ENCODE data around the gene CARMIL1. TPM values are rescaled to one million over a fixed set of nuclear protein-coding genes. Genes with fewer than 3 reads are reported as not detected.

The CARMIL1 gene
- total and polyA plus RNA-seq, 5 donors from 2014 or later: 0.36 to 3.0 (median 0.49) TPM

- no peak for ATAC-seq (ENCODE audit: low read depth in 2 of 2)
- Mint-ChIP-seq H3K27ac (no peak overlapping the region), H3K27me3 (peaks cover 4% of the 10 kb centered on the region), H3K9me3 (no peaks in the 10 kb centered on the region), H3K4me3 (no peak overlapping the region), H3K4me1 (peaks cover 7 to 25% (median 24%) of the 10 kb centered on the region in 4 donors), H3K36me3 (no peaks in the 10 kb centered on the region)
- no peaks in the 10 kb centered on the region for H3K36me3 ChIP-seq (ENCODE audit: control insufficient read depth, insufficient read depth, low read length)
- no peaks in the 10 kb centered on the region for H3K27me3 ChIP-seq (ENCODE audit: control insufficient read depth, insufficient read depth, low read length)
- no peaks in the 10 kb centered on the region for H3K9me3 ChIP-seq (ENCODE audit: control insufficient read depth in 2 of 2, low read length in 2 of 2)
- H3K4me1 ChIP-seq (ENCODE audit: control insufficient read depth, insufficient read depth, low read length, poor library complexity, severe bottlenecking): peaks cover 23% of the 10 kb centered on the region
- H3K4me3 ChIP-seq (ENCODE audit: low read depth, low read length): no peak overlapping the region
- no peak for DNase-seq
- no peak overlapping the region for H3K27ac ChIP-seq (ENCODE audit: insufficient read depth, low read length, poor library complexity, severe bottlenecking)
These were observed 84.3 kb downstream of the CARMIL1 start for GRCh38 chr6:25363427-25363826.

GRCh38 chr6:25365154-25365553 lies 86.0 kb downstream of the CARMIL1 start:
- no peaks in the 10 kb centered on the region for H3K36me3 ChIP-seq (ENCODE audit: control insufficient read depth, insufficient read depth, low read length)
- H3K4me3 ChIP-seq (ENCODE audit: low read depth, low read length): no peak overlapping the region
- no peak overlapping the region for H3K27ac ChIP-seq (ENCODE audit: insufficient read depth, low read length, poor library complexity, severe bottlenecking)
- no peak overlapping the region for H3K4me3 Mint-ChIP-seq
- DNase-seq (no peak), ATAC-seq (ENCODE audit: low read depth in 2 of 2) (no peak)
- peaks cover 31% of the 10 kb centered on the region for H3K4me1 ChIP-seq (ENCODE audit: control insufficient read depth, insufficient read depth, low read length, poor library complexity, severe bottlenecking)
- H3K27me3 Mint-ChIP-seq: peaks cover 4% of the 10 kb centered on the region
- no peak overlapping the region for H3K27ac Mint-ChIP-seq
- H3K9me3 ChIP-seq (ENCODE audit: control insufficient read depth in 2 of 2, low read length in 2 of 2): no peaks in the 10 kb centered on the region
- no peaks in the 10 kb centered on the region for H3K36me3 Mint-ChIP-seq
- no peaks in the 10 kb centered on the region for H3K27me3 ChIP-seq (ENCODE audit: control insufficient read depth, insufficient read depth, low read length)
- H3K4me1 Mint-ChIP-seq: peaks cover 7 to 40% (median 34%) of the 10 kb centered on the region in 4 donors
- H3K9me3 Mint-ChIP-seq: peaks cover 0 to 1% (median 0%) of the 10 kb centered on the region in 7 donors

DNA sequence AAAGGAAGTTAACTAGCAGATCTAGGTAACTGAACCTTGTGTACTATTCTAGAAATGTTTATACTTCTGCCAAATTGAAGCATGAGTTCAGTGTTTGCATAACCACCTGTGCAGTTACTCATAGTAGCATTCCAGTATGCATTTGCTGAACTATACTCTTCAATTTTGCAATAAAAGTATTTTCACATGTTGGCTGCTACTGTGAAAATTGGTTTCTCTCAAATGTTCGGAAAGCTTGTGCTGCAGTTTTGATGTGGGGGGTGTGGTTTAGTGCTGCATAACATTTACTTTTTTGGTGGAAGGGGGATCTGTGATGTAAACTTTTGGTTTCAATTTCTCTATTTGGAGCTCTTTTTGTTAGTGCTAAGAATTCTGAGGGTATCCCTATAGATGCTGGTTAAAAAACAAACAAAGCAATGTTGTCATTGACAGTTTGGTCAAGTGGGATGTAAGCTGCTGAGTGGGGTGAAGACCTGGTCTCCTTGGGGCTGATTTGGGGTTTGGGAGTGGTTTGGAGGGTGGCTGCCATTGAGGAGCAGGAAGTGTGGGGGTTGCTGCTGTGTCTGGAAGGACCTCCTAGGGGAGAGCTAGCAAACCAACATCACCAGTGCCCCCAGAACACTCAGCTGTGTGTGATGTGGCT lies 87.8 kb downstream of the CARMIL1 start:
- peak in 2 of 3 donors; percentile 62 to 78 for DNase-seq
- Histone ChIP-seq H3K9me3 (ENCODE audit: control insufficient read depth in 2 of 2, low read length in 2 of 2) (no peaks in the 10 kb centered on the region), H3K27me3 (ENCODE audit: control insufficient read depth, insufficient read depth, low read length) (no peaks in the 10 kb centered on the region), H3K36me3 (ENCODE audit: control insufficient read depth, insufficient read depth, low read length) (no peaks in the 10 kb centered on the region), H3K27ac (ENCODE audit: insufficient read depth, low read length, poor library complexity, severe bottlenecking) (peak overlapping the region; percentile 70), H3K4me1 (ENCODE audit: control insufficient read depth, insufficient read depth, low read length, poor library complexity, severe bottlenecking) (peaks cover 37% of the 10 kb centered on the region), H3K4me3 (ENCODE audit: low read depth, low read length) (peak overlapping the region; percentile 70)
- peak overlapping the region; percentile 37 to 89 (median 86) for H3K4me3 Mint-ChIP-seq
- peaks cover 7 to 55% (median 45%) of the 10 kb centered on the region in 4 donors for H3K4me1 Mint-ChIP-seq
- ATAC-seq (ENCODE audit: low read depth in 2 of 2): peak; percentile 28 to 44
- peaks cover 0 to 2% (median 0%) of the 10 kb centered on the region in 7 donors for H3K9me3 Mint-ChIP-seq
- H3K27ac Mint-ChIP-seq: peak overlapping the region; percentile 69 to 96 (median 96)
- H3K36me3 Mint-ChIP-seq: no peaks in the 10 kb centered on the region
- peaks cover 4% of the 10 kb centered on the region for H3K27me3 Mint-ChIP-seq

DNA sequence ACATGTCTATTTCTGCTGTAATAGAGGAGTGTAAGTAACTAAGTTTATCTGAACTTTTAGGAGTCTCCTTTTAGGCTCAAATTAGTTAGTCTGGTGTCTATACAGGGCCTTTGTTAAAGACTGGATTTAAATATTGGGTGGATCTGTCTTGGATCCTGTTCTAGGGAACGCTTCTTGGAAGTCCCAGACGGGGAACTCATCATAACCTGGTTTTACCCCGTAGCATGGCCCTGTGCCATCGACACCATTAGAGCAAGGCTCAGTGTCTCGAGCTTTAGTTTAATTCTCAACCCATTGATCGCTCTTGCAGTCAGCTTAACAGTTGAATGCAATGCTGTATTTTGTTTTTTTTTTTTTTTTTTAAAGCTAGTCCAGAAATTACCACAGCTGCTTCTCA lies 89.9 kb downstream of the CARMIL1 start:
- Mint-ChIP-seq H3K4me3 (peak overlapping the region in 2 of 4 donors; percentile 75 to 81), H3K27me3 (peaks cover 4% of the 10 kb centered on the region), H3K27ac (peak overlapping the region in 2 of 3 donors; percentile 80 to 96), H3K4me1 (peaks cover 7 to 59% (median 48%) of the 10 kb centered on the region in 4 donors), H3K9me3 (peaks cover 0 to 3% (median 0%) of the 10 kb centered on the region in 7 donors), H3K36me3 (peaks cover 3% of the 10 kb centered on the region)
- Histone ChIP-seq H3K36me3 (ENCODE audit: control insufficient read depth, insufficient read depth, low read length) (no peaks in the 10 kb centered on the region), H3K4me1 (ENCODE audit: control insufficient read depth, insufficient read depth, low read length, poor library complexity, severe bottlenecking) (peaks cover 37% of the 10 kb centered on the region), H3K4me3 (ENCODE audit: low read depth, low read length) (peak overlapping the region; percentile 60), H3K27ac (ENCODE audit: insufficient read depth, low read length, poor library complexity, severe bottlenecking) (no peak overlapping the region), H3K27me3 (ENCODE audit: control insufficient read depth, insufficient read depth, low read length) (no peaks in the 10 kb centered on the region), H3K9me3 (ENCODE audit: control insufficient read depth in 2 of 2, low read length in 2 of 2) (no peaks in the 10 kb centered on the region)
- no peak for DNase-seq
- no peak for ATAC-seq (ENCODE audit: low read depth in 2 of 2)

DNA sequence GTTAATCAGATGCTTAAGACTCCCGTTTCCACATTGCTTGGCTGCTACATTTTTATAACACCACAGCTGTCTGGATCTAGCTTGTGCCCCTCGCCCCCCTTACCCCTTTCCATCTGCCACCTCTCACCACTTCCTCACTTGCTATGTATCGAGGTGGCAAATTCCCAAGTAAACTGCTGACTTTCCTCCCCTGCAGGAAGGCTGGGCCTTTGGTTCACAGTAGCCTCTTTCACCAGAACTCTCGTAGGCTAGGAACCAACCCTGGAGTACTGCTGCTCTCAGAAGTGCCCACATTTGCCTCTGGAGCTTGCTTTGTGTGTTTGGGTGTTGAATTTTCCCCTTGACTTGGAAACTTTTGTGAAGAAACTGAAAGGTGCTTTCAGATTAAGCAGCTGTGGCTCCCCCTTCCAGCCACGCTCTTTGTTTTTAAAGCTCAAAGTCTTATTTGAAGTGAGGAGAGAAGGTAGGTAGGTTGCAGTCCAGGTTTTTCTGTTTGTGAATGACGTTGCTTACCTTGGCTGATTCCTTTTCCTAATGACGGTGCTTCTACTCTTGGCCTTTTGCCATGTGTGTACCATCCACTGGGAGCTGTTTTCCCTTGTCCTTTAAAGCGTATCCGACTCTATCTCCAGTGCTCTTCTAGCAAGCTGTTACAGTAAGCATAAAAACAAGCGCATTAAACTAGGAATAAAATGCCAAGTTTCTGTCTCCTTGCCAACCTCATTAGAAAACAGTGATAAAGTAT lies 90.4 kb downstream of the CARMIL1 start:
- peak overlapping the region; percentile 60 for H3K4me3 ChIP-seq (ENCODE audit: low read depth, low read length)
- ATAC-seq (ENCODE audit: low read depth in 2 of 2): no peak
- peaks cover 7 to 59% (median 50%) of the 10 kb centered on the region in 4 donors for H3K4me1 Mint-ChIP-seq

DNA sequence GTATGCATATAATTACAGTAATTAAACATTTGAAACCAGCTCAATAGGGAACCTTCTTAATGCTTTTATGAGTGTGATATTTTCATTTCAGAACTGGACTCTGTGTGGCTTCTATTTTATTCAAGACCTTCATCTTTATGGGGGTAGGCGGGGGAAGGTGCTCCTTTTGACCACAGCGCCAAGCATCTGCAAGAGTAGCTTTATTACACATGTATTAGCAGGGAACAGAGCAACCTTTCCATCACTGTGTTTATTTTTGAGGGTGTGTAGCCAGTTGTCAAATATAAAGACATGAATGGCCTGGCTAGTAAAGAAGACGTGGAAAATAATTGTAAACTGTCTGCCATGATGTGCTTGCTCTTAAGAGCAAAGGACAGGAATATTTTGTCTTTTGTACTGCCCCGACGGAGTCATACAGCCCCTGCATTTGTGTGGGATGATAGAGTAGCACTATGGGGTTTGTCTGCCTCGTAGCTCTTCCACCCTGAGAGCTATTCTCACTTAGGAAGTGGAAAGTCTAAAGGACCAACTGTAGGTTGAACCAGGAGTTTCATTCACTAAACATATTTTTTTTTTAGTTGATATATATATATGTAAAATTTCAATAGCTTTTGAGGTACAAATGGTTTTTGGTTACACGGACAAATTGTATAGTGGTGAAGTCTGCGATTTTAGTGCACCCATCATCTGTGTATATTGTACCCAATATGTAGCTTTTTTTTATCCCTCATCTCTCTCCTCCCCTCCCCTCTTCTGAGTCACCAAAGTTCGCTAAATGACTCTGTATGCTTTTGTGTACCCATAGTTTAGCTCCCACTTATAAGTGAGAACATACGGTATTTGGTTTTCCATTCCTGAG lies 91.2 kb downstream of the CARMIL1 start:
- peaks cover 0 to 5% of the 10 kb centered on the region in 2 experiments for H3K9me3 ChIP-seq (ENCODE audit: control insufficient read depth in 2 of 2, low read length in 2 of 2)
- H3K27ac ChIP-seq (ENCODE audit: insufficient read depth, low read length, poor library complexity, severe bottlenecking): no peak overlapping the region
- peak in 1 of 3 donors; percentile 19 for DNase-seq
- peak; percentile 37 to 49 for ATAC-seq (ENCODE audit: low read depth in 2 of 2)
- no peaks in the 10 kb centered on the region for H3K36me3 ChIP-seq (ENCODE audit: control insufficient read depth, insufficient read depth, low read length)
- H3K4me1 ChIP-seq (ENCODE audit: control insufficient read depth, insufficient read depth, low read length, poor library complexity, severe bottlenecking): peaks cover 37% of the 10 kb centered on the region
- Mint-ChIP-seq H3K9me3 (peaks cover 0 to 9% (median 5%) of the 10 kb centered on the region in 7 donors), H3K4me3 (peak overlapping the region; percentile 11 to 81 (median 76)), H3K27me3 (peaks cover 4% of the 10 kb centered on the region), H3K36me3 (peaks cover 7% of the 10 kb centered on the region), H3K27ac (peak overlapping the region; percentile 88 to 96 (median 91)), H3K4me1 (peaks cover 7 to 60% (median 50%) of the 10 kb centered on the region in 4 donors)
- no peaks in the 10 kb centered on the region for H3K27me3 ChIP-seq (ENCODE audit: control insufficient read depth, insufficient read depth, low read length)
- H3K4me3 ChIP-seq (ENCODE audit: low read depth, low read length): peak overlapping the region; percentile 60

More for the DNA sequence above, 90.4 kb downstream of the CARMIL1 start:
- Mint-ChIP-seq H3K27ac (peak overlapping the region; percentile 88 to 96 (median 91)), H3K4me3 (peak overlapping the region; percentile 11 to 81 (median 74)), H3K9me3 (peaks cover 0 to 5% (median 3%) of the 10 kb centered on the region in 7 donors), H3K36me3 (peaks cover 3% of the 10 kb centered on the region), H3K27me3 (peaks cover 4% of the 10 kb centered on the region)
- Histone ChIP-seq H3K27ac (ENCODE audit: insufficient read depth, low read length, poor library complexity, severe bottlenecking) (peak overlapping the region; percentile 28), H3K9me3 (ENCODE audit: control insufficient read depth in 2 of 2, low read length in 2 of 2) (no peaks in the 10 kb centered on the region), H3K36me3 (ENCODE audit: control insufficient read depth, insufficient read depth, low read length) (no peaks in the 10 kb centered on the region), H3K27me3 (ENCODE audit: control insufficient read depth, insufficient read depth, low read length) (no peaks in the 10 kb centered on the region), H3K4me1 (ENCODE audit: control insufficient read depth, insufficient read depth, low read length, poor library complexity, severe bottlenecking) (peaks cover 37% of the 10 kb centered on the region)
- peak in 2 of 3 donors; percentile 27 to 40 for DNase-seq

DNA sequence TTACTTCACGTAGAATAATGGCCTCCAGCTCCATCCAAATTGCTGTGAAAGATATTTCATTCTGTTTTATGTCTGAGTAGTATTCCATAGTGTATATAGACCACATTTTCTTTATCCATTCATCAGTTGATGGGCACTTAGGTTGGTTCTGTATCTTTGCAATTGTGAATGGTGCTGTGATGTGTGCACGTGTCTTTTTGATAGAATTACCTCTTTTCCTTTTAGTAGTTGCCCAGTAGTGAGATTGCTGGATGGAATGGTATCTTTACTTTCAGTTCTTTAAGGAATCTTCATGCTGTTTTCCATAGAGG lies 91.8 kb downstream of the CARMIL1 start:
- peak overlapping the region in 2 of 3 donors; percentile 77 to 96 for H3K27ac Mint-ChIP-seq
- no peak for DNase-seq
- peaks cover 4% of the 10 kb centered on the region for H3K27me3 Mint-ChIP-seq
- Histone ChIP-seq H3K9me3 (ENCODE audit: control insufficient read depth in 2 of 2, low read length in 2 of 2) (peaks cover 0 to 5% of the 10 kb centered on the region in 2 experiments), H3K36me3 (ENCODE audit: control insufficient read depth, insufficient read depth, low read length) (no peaks in the 10 kb centered on the region), H3K4me1 (ENCODE audit: control insufficient read depth, insufficient read depth, low read length, poor library complexity, severe bottlenecking) (peaks cover 34% of the 10 kb centered on the region), H3K27ac (ENCODE audit: insufficient read depth, low read length, poor library complexity, severe bottlenecking) (no peak overlapping the region), H3K4me3 (ENCODE audit: low read depth, low read length) (peak overlapping the region; percentile 21), H3K27me3 (ENCODE audit: control insufficient read depth, insufficient read depth, low read length) (no peaks in the 10 kb centered on the region)
- ATAC-seq (ENCODE audit: low read depth in 2 of 2): peak in 1 of 2 donors; percentile 5
- H3K4me1 Mint-ChIP-seq: peaks cover 7 to 59% (median 50%) of the 10 kb centered on the region in 4 donors
- H3K36me3 Mint-ChIP-seq: peaks cover 11% of the 10 kb centered on the region
- H3K9me3 Mint-ChIP-seq: peaks cover 0 to 13% (median 5%) of the 10 kb centered on the region in 7 donors
- peak overlapping the region in 3 of 4 donors; percentile 34 to 77 (median 75) for H3K4me3 Mint-ChIP-seq
